ENCODE measurements around the gene HIVEP3. TPM values are rescaled to one million over a fixed set of nuclear protein-coding genes. Genes with fewer than 3 reads are reported as not detected.

Gene HIVEP3
- total RNA-seq, 4 donors from 2014 or later: 4.6 to 8.3 (median 6.5) TPM

DNA sequence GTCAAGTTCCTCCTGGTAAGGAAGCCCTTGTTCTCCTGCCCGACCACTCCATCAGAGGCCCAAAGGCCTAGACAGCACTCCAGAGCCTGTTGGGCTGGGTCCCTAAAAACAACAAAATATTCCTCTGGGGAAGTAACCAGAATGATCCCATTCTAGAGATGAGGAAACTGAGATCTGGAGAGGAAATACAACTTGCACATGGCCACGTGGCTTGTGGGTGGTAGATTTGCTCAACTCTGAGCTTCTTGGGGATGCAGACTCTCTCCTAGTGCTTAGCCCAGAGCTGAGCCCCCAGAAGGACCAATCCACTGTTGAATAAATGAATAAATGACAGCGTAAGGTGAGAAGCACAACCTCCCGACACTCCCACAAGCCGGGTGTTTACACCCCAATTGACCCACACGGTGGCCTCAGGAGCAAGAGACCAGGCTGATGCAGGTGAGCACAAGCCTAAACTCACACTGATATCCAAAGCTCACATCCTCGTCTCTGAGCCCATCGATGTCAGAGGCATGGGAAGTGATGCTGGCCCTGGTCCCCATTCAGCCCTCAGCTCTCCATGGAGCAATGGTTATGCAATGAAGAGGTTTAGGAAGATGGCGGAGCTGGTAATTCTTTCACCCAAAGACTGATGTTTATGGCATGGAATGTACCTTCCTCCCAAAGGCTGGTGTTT lies 261.8 kb downstream of the HIVEP3 start:
- H3K27me3 ChIP-seq: no peaks in the 10 kb centered on the region
- no peak for TF ChIP-seq POLR2A (IDR thresholded peaks at IDR 0.05)
- TF ChIP-seq, protein P1, sequence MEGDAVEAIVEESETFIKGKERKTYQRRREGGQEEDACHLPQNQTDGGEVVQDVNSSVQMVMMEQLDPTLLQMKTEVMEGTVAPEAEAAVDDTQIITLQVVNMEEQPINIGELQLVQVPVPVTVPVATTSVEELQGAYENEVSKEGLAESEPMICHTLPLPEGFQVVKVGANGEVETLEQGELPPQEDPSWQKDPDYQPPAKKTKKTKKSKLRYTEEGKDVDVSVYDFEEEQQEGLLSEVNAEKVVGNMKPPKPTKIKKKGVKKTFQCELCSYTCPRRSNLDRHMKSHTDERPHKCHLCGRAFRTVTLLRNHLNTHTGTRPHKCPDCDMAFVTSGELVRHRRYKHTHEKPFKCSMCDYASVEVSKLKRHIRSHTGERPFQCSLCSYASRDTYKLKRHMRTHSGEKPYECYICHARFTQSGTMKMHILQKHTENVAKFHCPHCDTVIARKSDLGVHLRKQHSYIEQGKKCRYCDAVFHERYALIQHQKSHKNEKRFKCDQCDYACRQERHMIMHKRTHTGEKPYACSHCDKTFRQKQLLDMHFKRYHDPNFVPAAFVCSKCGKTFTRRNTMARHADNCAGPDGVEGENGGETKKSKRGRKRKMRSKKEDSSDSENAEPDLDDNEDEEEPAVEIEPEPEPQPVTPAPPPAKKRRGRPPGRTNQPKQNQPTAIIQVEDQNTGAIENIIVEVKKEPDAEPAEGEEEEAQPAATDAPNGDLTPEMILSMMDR (IDR thresholded peaks at IDR 0.05): no peak
- peak in 1 of 3 donors; percentile 14 for DNase-seq

DNA sequence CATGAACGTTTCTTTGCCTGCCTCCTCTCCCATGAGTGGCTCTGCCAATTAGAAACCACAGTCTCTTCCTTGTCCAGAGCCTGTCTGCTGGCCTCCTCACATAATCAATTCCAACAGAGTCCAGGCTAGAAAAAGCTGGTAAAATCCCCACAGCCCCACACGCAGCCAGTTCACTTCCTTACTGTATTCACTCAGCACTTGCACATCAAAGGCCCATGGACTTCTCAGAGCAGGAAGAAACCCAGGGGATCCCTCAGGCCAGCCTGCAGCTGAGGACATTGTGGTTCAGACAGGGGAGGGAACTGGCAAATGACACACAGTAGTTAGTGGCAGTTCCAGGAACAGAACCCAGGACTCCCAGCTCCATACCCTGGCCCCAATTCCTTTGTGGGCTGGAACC lies 262.7 kb downstream of the HIVEP3 start:
- no peaks in the 10 kb centered on the region for H3K27me3 ChIP-seq
- H3K4me3 ChIP-seq: no peak overlapping the region
- H3K9me3 ChIP-seq: no peaks in the 10 kb centered on the region
- H3K4me1 ChIP-seq: peaks cover 0 to under 1% (median 0%) of the 10 kb centered on the region in 4 donors
- no peaks in the 10 kb centered on the region for H3K36me3 ChIP-seq
- peak in 1 of 3 donors; percentile 20 for DNase-seq
- no peak overlapping the region for H3K27ac ChIP-seq
- TF ChIP-seq, protein P1 (IDR thresholded peaks at IDR 0.05): no peak
- TF ChIP-seq POLR2A (IDR thresholded peaks at IDR 0.05): no peak

More for the DNA sequence above, 261.8 kb downstream of the HIVEP3 start:
- Histone ChIP-seq H3K4me1 (peaks cover 0 to 9% (median 2%) of the 10 kb centered on the region in 4 donors), H3K27ac (no peak overlapping the region), H3K4me3 (no peak overlapping the region), H3K36me3 (no peaks in the 10 kb centered on the region), H3K9me3 (no peaks in the 10 kb centered on the region)

DNA sequence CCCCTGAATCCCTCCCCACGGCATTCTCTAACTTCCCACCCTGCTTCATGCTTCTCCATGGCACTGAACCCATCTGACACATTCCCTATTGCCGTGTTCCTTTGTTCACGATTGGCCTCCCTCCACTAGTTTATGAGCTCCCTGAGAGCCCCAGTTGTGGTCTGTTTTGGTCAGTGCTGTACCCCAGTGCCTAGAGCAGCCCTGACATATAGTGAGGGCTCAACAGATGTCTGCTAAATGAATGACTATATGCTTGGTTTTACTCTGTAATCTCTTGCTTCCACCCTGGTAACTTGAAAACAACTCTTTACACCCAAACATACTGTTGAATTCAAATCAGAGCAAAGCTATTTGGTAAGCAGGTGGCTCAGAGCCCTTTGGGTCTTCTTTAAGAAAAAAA lies 263.1 kb downstream of the HIVEP3 start:
- no peaks in the 10 kb centered on the region for H3K36me3 ChIP-seq
- H3K4me3 ChIP-seq: no peak overlapping the region
- TF ChIP-seq POLR2A (IDR thresholded peaks at IDR 0.05): no peak
- TF ChIP-seq, protein P1 (IDR thresholded peaks at IDR 0.05): no peak
- H3K4me1 ChIP-seq: no peaks in the 10 kb centered on the region
- H3K9me3 ChIP-seq: no peaks in the 10 kb centered on the region
- H3K27ac ChIP-seq: no peak overlapping the region
- H3K27me3 ChIP-seq: no peaks in the 10 kb centered on the region
- peak in 1 of 3 donors; percentile 2 for DNase-seq

DNA sequence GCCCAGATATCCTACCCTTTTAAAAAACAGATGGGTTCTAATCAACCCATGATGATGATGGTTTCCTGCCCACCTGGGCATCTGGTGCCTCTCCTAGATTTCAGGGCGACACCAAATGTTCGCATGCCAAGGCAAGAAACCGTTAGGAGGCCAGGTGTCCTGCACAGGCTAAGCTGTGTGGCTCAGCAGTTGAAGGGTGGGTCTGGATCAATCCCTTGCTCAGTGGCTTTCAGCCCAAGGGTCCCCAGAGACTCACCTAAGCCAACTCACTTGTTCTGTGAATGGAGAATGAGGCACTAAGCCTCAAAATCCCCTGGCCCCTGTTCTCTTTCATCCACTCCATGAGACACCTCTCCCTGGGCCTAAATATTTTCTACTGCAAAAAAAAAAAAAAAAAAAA lies 265.1 kb downstream of the HIVEP3 start:
- no peaks in the 10 kb centered on the region for H3K27me3 ChIP-seq
- H3K4me1 ChIP-seq: no peaks in the 10 kb centered on the region
- DNase-seq: no peak
- H3K36me3 ChIP-seq: no peaks in the 10 kb centered on the region
- no peak overlapping the region for H3K27ac ChIP-seq
- TF ChIP-seq POLR2A (IDR thresholded peaks at IDR 0.05): no peak
- TF ChIP-seq, protein P1 (IDR thresholded peaks at IDR 0.05): no peak
- H3K4me3 ChIP-seq: no peak overlapping the region
- H3K9me3 ChIP-seq: no peaks in the 10 kb centered on the region

DNA sequence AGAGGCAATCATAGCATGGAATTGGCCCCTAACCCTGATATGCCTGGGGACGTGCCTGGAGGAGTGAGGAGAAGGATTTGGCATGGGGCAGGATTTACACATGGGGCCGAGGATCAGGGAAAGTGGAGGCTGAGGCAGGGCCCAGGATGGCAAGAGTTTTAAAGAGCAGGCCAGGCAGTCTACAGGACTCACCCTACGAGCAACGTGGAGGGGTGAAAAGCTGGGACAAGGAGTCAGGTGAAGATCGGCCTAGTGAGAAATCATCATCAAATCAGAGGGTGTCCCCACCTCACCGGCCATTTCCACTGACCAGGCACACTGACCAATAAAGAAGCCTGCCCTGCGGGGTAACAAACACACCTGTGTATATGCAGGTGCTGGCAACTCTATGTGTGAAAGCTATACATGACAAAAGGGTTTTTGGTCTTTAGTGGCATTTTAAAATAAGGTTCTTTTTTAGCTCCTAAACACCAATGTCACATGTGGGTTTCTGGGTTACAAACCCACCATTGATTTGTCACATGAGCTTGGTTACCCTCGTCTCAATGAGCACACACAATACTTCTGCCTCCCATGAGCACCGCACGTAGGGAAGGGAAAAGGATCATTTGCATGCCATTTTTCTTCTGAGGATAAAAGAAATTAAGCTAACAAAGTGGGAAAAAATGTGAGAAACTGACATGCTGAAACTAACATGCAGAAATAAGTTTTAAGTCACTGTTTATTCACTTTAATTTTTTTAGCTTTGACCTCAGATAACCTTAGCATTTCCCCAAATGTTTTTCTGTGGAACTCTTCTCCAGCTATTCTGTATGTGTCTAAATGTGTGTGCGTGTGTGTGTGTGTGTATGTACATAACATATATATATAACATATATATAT lies 266.1 kb downstream of the HIVEP3 start:
- H3K36me3 ChIP-seq: no peaks in the 10 kb centered on the region
- H3K27me3 ChIP-seq: no peaks in the 10 kb centered on the region
- no peaks in the 10 kb centered on the region for H3K9me3 ChIP-seq
- no peak for DNase-seq
- no peak overlapping the region for H3K27ac ChIP-seq
- no peak overlapping the region for H3K4me3 ChIP-seq
- TF ChIP-seq POLR2A (IDR thresholded peaks at IDR 0.05): no peak
- TF ChIP-seq, protein P1 (IDR thresholded peaks at IDR 0.05): no peak
- H3K4me1 ChIP-seq: no peaks in the 10 kb centered on the region
